RPMI8226 (cell line): ENCODE measurements around the gene HADHA.

Experiments used
- DNase-seq: peaks from one replicate; pipeline ENCODE4 v3.0.0-alpha.2; 2015

Gene HADHA

DNA sequence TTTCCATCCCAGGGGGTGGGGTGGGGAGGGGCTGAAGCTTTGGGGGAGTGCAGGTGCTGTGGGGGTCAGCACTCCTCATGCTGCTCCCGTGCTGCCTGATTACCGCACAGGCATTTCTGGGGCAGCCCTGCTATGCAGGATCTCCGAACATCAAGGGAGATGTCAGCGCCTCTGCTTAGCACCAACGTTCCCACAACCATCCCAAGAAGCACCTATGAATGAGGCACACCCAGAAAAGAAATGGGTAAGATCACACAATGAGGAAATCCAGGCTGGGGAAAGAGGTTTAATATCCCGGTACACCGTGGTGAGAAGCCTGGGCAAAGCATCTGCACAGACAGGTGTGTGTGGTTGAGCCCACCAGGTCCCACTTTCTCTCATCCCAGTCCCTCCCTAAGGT lies 54.1 kb downstream of the HADHA start:
- no peak for DNase-seq

DNA sequence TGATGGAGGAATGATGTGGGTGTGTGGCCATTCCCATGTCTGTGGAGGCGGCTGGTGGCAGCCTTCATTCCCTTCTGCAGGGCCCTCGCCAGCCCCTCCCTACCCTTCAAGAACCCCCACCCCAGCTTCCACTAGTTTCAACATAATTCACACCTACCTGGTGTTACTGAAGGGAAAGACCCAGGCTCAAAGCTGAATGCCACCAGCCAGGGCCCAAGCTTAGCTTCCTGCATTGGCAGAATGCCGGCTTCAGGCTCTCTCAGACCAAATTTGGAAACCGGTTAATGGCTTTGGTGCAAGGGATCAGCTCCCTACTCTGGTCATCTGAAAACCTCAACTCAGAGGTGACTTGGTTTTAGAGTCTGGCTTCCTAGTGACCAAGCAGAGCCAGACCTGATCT lies 54.7 kb downstream of the HADHA start:
- DNase-seq: no peak

DNA sequence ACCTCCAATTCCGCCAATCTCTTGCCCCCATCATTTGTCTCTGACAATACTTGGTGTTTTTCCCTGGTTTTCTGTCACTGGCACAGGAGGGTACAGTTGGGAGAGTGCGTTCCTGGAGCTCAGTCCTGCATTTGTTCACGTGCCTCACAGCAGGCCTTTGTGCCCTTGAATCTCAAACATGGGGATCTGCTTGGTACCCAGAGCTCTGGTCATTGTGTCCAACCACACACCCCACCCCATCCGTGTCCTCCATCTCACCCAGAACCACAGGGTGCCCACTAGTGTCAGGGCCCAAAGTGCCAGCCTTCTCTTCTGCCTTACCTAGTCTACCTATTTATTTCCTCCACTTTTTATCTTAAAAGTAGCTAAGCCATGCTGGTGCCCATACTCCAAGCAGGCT lies 55.3 kb downstream of the HADHA start:
- DNase-seq: no peak

DNA sequence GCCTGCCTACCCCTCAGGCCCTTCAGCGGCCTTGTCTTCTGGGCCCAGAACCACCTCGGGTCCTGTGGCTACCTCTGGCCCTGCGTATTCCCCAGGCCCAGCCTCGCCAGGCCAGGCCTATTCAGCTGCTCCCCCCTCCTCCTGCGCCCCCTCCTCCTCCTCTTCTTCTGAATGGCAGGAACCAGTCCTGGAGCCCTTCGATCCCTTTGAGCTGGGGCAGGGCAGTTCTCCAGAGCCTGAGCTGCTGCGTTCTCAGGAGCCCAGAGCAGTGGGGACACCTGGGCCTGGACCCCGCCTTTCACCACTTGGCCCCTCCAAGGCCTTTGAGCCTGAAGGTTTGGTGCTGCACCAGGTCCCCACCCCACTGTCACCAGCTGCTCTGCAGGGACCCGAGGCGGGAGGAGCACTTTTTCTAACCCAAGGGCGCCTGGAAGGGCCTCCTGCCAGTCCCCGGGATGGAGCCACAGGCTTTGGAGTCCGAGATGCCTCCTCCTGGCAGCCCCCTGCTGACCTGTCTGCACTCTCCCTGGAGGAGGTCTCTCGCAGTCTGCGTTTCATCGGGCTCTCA lies 56.8 kb downstream of the HADHA start:
- no peak for DNase-seq

DNA sequence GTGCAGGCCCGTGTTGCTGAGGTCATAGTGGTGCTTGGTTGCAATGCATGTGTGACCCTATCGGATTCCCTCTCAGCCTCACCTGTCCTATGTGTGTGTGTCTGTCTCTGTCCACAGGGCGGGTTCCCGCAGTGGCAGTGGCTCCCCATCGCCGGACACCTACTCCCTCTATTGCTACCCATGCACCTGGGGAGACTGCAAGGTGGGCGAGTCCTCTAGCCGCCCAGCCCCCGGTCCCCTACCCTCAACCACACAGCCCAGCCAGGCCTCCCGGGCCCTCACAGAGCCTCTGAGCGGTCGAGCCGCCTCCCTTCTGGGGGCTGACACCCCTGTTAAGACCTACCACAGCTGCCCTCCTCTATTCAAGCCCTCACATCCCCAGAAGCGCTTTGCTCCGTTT lies 57.3 kb downstream of the HADHA start:
- DNase-seq: no peak

DNA sequence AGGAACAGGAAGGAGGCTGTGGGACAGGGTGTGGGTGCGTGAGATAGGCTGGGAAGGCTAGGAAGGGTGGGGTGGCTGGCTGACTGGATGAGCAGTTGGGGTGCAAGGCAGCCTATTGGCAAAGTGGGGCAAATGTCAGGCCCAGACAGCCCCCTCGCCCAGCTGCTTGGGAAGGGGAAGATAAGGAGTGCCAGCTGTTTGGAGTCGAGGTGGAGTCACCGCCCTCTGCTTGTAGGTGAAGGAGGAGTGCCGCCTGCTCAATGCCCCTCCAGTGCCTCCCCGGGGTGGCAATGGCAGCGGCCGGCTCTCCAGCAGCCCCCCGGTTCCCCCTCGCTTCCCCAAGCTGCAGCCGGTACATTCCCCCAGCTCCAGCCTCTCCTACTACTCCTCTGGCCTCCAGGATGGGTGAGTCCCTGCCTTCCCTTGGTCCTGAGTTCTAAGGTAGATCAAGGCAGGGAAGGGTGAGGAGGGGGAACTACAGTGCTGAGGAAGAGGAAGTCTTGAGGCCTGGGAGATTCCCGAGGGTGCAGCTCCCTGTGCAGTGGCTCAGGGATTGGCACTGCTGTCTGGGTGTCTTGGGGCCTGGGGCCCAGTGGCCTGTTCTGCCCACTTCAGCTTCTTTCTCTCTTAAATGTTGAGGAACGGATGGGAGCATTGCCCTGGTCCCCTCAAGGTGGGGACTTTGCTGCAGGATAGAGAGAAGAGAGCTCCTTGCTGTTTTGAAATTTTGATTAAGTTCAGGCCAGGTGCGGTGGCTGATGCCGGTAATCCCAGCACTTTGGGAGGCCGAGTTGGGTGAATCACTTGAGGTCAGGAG lies 58.3 kb downstream of the HADHA start:
- no peak for DNase-seq

DNA sequence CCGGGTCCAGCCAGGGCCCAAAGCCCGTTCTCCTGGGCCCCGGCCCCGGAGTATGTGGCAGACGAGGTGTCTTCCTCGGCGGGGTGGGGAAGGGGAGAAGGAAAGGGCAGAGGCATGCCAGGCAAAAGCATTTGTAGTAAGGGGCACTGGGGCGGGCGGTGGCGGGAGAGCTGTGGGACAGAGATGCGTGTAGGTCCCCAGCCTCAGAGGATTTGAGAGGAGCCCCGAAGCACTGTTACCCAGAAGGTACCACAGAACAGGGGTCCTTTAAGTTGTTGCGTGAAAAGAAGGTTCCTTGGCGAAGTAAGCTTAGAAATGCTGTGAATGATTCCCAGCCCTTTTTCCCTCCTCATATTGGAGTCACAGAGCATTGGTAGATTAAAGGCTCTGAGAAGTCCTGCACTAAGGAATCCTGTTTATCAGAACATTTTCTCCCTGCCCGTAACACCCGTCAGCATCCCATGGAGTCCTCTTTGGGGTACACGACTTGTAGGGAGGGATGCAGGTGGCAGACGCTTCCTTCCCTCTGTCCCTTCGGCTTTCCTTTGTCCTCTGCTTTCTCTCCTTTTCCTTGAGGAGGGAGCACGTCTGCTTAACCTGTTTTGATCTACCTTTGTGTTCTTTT lies 59.0 kb downstream of the HADHA start:
- DNase-seq: no peak

DNA sequence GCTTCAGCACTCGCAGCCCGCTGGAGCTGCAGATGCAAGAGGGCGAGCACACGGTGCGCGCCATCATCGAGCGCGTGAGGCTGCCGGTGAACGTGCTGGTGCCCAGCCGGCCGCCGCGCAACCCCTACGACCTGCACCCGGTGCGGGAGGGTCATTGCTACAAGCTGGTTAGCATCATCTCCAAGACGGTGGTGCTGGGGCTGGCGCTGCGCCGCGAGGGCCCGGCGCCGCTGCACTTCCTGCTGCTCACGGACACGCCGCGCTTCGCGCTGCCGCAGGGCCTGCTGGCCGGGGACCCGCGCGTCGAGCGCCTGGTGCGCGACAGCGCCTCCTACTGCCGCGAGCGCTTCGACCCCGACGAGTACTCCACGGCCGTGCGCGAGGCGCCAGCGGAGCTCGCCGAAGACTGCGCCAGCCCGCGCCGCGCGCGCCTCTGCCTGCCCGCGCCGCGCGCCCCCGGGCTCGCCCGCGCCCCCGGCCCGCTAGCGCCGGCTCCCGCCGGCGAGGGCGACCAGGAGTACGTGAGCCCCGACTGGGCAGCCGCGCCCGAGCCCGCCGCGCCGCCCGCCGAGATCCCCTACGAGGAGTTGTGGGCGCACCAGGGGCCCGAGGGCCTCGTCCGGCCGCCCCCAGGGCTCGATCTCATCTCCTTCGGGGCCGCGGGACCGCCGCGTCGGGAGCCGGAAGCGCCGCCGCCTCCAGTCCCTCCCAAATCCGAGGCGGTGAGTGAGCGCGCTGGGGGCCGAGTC lies 59.7 kb downstream of the HADHA start:
- DNase-seq: peak; percentile 88

DNA sequence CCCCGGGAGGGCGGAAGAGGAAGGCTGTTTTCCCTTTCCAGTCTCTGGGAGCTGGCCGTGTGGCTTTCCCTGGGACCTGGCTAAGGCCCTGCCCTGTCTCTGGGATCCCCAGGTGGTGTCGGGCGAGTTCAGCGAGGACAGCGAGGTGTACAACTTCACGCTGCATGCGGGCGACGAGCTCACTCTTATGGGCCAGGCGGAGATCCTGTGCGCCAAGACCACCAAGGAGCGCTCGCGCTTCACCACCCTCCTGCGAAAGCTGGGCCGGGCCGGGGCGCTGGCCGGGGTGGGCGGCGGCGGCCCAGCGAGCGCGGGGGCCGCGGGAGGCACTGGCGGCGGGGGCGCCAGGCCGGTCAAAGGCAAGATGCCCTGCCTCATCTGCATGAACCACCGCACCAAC lies 60.3 kb downstream of the HADHA start:
- DNase-seq: no peak

DNA sequence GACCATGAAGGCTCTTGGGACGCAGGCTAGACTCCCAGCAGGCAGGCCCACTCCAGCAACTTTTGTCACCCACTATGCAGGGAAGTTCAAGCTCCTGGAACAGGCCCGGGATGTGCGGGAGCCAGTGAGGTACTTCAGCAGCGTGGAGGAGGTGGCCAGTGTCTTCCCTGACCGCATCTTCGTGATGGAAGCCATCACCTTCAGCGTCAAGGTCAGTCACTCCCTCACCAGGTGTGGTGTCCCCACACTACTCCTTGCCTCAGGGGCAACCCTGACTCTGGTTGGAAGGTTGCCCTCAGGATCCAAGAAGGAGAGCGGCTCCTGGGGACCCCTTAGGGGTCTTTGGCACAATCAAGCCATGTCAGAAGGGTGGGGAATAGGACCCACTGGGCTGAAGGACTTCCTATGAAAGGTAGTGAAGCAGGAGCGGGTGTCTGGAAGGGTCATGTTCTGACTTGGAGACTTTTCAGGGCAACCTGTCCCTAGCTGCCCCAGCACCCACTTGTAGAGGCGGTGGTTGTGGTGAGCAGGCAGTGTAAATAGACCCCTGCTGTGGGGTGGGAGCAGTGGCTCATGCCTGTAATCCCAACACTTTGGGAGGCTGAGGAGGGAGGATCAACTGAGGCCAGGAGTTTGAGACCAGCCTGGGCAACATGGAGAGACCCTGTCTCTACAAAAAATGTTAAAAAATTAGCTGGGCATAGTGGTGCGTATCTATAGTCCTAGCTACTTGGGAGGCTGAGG lies 61.4 kb downstream of the HADHA start:
- DNase-seq: no peak

DNA sequence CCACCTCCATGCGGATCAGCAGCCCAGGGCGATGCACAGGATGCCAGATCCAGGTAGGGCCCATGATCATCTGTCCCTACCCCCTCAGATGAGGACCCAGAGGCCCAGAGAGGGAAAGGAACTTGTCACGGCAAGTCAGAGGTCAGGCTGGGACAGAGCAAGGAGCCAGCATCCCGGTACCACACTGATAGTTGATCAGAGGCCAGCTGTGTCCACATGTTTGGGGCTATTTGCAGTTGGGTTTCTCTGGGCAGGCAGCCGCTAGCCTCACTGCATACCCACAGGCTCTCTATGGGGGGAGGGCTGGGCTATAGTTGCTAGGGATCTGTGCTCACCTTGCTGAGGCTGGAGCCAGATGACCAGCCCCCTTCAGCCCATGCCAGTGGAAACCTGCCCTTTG lies 62.0 kb downstream of the HADHA start:
- no peak for DNase-seq

DNA sequence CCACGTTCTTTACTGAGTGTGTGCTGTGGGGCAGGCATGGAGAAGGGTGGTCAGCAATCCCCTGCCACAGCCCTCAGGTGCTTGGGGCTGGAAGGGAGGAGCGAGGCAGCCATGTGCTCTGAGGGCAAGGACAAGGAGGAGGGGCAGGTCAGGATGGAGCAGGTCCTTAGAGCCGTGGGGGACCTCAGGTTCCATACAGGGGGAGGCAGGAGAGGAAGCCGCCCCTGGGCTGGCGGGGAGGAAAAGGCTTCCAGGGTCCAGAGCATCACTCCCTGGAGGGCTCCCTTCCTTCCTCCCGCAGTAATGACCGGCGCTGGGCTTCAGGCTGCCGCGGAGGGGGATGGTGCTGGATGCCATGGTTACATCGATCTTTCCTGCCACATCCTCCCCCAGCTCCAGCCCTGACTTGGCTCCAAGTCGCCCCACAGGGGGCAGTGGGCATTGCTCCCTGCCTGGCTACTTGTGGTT lies 65.0 kb downstream of the HADHA start:
- DNase-seq: no peak

DNA sequence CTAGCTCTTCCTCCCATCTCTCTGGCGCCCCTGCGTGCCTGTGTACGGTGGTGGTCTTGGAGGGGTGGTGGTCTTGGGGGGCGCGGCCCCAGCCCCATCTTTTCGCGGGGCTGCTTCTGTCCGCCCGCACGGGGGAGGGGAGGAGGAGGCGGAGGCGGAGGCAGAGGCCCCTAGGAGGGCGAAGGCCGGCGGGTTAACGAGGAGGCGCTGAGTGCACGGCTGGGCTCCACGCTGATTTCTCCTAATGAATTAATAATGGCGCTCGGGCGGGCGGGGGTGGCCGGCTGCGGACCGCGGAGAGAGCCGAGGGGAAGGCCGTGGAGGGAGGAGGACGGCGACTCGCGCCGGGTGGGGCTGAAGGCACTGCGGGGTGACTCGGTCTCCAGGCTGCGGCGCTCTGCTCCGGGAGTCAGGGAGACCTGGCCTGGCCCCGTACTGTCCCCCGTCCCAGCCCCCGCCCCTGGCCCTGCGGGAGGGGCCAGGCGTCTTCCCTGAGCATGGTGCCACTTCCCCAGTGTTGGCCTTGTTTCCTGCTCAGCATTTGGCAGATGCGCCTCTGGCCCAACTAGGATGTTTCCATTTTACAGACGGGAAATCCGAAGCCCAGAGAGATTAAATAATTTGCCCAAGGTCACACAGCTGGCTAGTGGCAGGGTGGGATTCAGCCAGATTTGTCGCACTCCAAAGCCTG lies 65.5 kb downstream of the HADHA start:
- peak; percentile 44 for DNase-seq

DNA sequence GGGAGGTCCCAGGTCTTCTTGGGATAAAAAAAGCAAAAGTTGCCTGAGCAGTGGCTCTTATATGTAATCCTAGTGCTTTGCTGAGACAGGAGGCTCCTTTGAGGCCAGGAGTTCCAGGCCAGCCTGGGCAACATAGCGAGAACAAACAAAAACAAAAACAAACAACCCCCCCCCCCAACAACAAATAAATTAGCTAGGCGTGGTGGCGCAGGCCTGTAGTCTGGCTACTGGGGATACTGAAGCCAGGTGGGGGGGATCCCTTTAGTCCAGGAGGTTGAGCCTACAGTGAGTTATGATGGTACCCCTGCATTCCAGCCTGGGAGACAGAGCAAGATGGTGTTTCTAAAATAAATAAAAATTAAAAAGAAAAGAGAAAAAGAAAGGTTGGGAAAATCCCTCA lies 66.2 kb downstream of the HADHA start:
- DNase-seq: no peak

DNA sequence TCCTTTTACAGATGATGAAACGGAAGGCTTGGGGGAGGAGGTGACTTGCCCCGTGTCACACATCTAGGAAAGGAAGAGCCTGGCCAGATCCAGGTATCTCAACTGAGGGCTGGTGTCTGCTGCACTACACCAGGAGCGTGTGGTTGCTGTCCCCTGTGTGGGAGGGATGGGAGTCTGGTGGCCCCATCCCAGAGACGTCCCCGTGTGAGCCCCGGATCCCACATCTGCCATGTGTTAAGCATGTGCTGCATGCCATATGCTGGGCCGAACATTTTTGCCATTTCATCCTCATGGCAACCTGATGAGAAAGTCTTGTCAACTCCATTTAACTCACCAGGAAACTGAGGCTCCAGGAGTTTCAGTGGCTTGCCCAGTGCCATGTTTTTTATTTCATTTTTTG lies 67.3 kb downstream of the HADHA start:
- DNase-seq: no peak

DNA sequence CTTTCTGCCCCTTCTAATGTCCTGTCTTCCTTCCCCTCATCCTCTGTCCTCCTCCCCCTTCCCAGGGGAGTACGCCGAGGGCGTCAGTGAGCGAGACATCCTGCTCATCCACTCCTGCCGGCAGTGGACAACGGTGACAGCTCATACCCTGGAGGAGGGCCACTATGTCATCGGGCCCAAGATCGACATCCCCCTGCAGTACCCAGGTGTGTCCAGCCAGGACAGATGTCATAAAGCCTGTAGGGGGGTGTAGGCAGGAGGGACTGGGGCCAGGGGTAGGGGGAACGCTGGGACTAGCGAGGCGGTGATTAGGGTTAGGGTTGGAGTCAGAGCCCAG lies 68.2 kb downstream of the HADHA start:
- DNase-seq: no peak

DNA sequence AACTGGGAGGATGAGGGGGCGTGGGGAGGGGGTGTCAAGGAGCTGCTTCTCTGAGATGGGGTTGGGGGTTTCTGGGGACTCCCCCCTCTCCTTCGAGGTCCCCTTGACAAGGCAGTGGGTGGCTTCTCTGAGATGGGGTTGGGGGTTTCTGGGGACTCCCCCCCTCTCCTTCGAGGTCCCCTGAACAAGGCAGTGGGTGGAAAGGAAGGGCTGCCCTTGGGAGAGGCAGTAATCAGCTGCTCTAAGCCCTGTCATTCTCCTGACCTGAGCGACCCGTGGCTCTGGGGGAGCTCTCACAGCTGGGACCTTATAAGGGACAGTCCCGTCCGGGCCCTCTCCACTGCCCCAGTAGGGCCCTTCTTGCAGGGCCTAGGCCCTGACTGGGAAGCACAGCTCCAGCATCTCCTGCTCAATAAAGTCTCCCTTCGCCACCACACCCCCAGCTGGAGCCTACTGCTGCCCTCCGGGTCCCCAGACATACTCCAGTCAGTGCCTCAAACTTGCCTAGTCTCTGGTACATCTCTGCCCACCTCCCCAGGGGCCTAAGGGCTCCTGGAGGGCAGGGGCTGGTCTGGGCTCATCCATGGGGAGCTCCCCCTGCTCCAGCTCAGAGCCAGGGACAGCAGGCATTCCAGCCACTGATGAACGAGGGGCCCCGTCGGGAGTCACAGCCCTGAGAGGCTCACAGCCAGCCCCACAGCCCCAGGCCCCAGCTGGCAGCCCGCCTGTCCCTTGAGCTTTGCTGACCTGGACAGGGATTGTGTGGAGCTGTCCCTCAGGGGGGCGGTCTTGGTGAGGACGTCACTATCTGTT lies 68.8 kb downstream of the HADHA start:
- no peak for DNase-seq

DNA sequence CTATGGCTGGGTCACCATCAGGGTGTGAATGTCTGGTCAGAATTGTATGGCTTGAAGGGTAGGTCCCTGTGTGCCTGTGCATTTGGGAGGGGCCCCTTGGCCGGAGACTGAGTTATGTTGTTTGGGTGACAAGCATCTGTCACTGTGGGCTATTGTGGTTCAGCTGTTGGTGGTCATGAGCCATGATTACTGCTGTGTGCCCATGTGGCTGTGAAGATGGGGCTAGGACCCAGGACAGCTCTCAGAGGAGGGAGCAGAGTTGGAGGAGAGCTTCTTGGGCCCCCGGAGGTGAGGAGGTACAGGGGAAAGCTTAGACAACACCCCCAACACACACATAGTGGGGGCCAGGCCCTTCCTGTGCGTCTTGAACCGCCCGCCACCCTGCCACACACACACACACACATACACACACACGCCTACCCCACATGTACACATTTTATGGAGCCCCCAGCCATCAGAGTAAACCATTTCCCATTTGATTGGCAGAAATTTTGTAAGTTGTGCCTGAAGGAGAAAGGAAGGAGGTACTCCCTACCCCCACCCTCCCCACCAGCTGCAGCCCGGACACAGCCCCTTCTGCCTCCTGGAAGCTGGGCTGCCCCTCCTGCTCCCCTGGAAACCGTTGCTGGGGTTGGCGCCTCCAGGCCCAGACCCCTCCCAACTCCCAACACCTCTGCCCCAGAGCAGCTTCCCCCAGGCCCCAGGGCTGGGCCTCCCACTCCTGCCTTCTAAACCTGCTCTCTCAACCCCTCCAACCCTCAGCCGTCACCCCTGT lies 69.6 kb downstream of the HADHA start:
- no peak for DNase-seq

DNA sequence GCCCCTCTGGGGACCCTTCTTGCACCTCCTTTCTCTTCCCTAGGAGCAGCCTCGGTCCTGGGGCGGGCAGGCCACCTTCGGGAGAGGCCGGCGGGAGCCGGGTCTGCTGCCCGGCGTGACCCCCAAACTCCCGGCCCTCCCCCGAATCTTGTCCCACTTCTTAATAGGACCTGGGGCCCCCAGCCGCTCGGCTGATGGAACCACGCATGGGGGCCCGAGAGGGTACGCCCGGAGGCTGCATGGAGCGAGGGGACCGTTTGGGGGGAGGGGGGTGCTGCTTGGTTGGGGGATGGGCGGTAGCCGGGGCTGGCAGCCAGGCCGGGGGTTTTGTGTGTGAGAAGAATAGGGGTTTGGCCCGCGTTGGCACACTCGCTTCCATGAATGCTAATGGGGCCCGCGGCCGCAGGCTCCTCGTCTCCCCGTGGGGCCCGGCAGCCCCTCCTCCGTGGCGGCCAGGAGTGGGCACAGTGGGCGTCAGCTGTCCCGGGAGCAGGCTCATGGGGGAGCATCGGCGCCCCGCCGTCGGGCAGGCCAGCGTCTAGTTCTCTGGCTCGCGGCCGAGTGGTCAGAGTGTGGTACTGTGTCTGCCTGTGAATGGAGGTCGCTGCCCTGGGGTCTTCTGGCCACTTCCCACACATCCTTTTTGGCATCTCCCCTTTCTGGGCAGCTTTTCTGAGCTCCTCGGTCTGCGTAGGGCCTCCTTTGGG lies 70.5 kb downstream of the HADHA start:
- no peak for DNase-seq
